ENCODE measurements around the gene CRACR2B.

The CRACR2B gene

GRCh38 chr11:811446-812245, 16.1 kb upstream of the CRACR2B start:
- DNase-seq = no peak

- no peak for DNase-seq
Measured at GRCh38 chr11:812390-812789, 15.3 kb upstream of the CRACR2B start.

DNA sequence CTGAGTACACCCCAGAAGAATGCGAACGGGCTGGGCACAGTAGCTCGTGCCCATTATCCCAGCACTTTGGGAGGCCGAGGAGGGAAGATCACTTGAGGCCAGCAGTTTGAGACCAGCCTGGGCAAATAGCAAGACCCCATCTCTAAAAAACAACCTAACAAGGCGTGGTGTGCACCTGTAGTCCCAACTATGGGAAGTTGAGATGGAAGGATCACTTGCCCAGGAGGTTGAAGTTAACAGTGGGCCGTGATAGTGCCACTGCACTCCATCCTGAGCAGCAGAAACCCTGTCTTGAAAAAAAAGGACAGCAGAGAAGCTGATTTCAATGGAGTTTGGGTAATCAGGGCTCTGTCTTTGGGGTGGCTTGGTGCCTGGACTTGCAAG, 14.7 kb upstream of the CRACR2B start:
- no peak for DNase-seq

GRCh38 chr11:813456-814096, 14.1 kb upstream of the CRACR2B start:
- no peak for DNase-seq

GRCh38 chr11:815675-816432, 11.9 kb upstream of the CRACR2B start:
- DNase-seq = no peak

GRCh38 chr11:816433-816779, 11.3 kb upstream of the CRACR2B start:
- DNase-seq = no peak

- no peak for DNase-seq
Measured at GRCh38 chr11:818396-819128, 9.2 kb upstream of the CRACR2B start, which contains the start of gene PNPLA2. Gene PNPLA2 (plus strand): TSS chr11:818914. CDS start chr11:819719, 805 bp downstream.

DNA sequence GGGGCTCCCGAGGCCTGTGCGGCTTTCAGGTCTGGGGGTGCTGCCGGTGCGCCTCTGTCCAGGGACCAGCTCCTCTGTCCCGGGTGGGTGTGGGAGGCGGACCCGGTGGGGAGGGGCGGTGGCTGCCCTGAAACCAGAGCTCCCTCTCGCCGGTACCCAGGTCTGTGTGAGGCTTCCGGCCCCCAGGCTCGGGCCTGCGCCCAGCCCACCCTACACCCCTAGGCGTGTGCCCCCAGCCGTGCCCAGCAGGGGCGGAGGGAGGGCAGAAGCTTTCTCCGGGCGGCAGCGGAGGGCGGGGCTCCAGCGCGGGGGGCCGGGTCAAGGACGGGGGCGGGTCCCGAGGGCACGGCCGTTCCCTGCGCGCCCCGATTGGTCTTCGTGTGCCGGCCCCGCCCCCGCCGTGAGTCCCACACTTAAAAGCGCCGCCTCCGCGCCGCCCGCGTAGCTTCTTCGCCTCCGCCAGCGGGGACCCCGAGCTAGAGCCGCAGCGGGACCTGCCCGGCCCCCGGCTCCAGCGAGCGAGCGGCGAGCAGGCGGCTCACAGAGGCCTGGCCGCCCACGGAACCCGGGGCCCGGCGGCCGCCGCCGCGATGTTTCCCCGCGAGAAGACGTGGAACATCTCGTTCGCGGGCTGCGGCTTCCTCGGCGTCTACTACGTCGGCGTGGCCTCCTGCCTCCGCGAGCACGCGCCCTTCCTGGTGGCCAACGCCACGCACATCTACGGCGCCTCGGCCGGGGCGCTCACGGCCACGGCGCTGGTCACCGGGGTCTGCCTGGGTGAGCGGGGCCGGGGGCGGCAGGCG, 8.4 kb upstream of the CRACR2B start:
- peak; percentile 92 for DNase-seq

GRCh38 chr11:819943-820649, 7.6 kb upstream of the CRACR2B start:
- peak; percentile 73 for DNase-seq

- DNase-seq = no peak
Measured at GRCh38 chr11:820655-821511, 6.8 kb upstream of the CRACR2B start.

- DNase-seq = no peak
Measured at GRCh38 chr11:821512-822371, 6.0 kb upstream of the CRACR2B start.

- no peak for DNase-seq
Measured at GRCh38 chr11:823441-824291, 4.1 kb upstream of the CRACR2B start.

DNA sequence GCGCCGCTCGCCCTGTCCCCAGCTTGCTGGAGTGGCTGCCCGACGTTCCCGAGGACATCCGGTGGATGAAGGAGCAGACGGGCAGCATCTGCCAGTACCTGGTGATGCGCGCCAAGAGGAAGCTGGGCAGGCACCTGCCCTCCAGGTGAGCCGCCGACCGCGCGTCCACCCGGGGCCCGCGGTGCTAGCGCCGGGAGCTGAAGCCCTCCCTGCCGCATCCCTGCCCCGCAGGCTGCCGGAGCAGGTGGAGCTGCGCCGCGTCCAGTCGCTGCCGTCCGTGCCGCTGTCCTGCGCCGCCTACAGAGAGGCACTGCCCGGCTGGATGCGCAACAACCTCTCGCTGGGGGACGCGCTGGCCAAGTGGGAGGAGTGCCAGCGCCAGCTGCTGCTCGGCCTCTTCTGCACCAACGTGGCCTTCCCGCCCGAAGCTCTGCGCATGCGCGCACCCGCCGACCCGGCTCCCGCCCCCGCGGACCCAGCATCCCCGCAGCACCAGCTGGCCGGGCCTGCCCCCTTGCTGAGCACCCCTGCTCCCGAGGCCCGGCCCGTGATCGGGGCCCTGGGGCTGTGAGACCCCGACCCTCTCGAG, 3.3 kb upstream of the CRACR2B start:
- DNase-seq = peak; percentile 82

DNA sequence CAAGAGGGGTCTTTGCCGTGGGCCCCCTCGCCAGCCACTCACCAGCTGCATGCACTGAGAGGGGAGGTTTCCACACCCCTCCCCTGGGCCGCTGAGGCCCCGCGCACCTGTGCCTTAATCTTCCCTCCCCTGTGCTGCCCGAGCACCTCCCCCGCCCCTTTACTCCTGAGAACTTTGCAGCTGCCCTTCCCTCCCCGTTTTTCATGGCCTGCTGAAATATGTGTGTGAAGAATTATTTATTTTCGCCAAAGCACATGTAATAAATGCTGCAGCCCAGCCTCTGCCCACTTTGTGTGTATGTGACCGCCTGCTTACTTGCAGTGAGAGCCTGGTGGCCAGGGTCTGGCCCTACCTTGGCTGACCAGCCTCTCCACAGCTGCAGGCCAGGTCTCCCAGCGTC, 2.8 kb upstream of the CRACR2B start:
- no peak for DNase-seq

- DNase-seq = no peak
Measured at GRCh38 chr11:825366-826226, 2.1 kb upstream of the CRACR2B start.

- DNase-seq = no peak
Measured at GRCh38 chr11:826227-826621, 1.5 kb upstream of the CRACR2B start.

GRCh38 chr11:826836-827145, 928 bp upstream of the CRACR2B start:
- no peak for DNase-seq

Data from right hindlimb (tissue), 1 donor.